Suprapubic skin (tissue), 4 donors: Measurements from ENCODE around the gene FLYWCH1. TPM values are rescaled to one million over a fixed set of nuclear protein-coding genes. Genes with fewer than 3 reads are reported as not detected.
A peak's percentile ranks its signal among the peaks of the same experiment; 100 is the strongest.

ENCODE experiments used
- DNase-seq, 2 donors: peaks; one replicate each; pipeline ENCODE4 v3.0.0-alpha.2; 2019; ENCODE audit warnings: low spot score in 2 of 2
- H3K27ac ChIP-seq: fragments of 200-600 bp; sonication (generic); one replicate; pipeline ENCODE4 v1.5.1; 2019
- H3K27me3 ChIP-seq: fragments of 200-600 bp; sonication (generic); one replicate; pipeline ENCODE4 v1.5.1; 2019
- H3K36me3 ChIP-seq: fragments of 200-600 bp; sonication (generic); one replicate; pipeline ENCODE4 v1.5.1; 2019
- H3K4me1 ChIP-seq: fragments of 200-600 bp; sonication (generic); one replicate; pipeline ENCODE4 v1.5.1; 2019
- H3K4me3 ChIP-seq: fragments of 200-600 bp; sonication (generic); one replicate; pipeline ENCODE4 v1.5.1; 2019; ENCODE audit warnings: mild to moderate bottlenecking
- H3K9me3 ChIP-seq: fragments of 200-600 bp; sonication (generic); one replicate; pipeline ENCODE4 v1.5.1; 2019
- EP300 ChIP-seq: sonication (generic); formaldehyde crosslinking; IDR thresholded peaks from one replicate; pipeline ENCODE4 v1.6.1; 2017; ENCODE audit warnings: antibody characterized with exemption
- POLR2A ChIP-seq, 2 donors: fragments of 450-650 bp; IDR thresholded peaks; one replicate each; pipeline ENCODE4 v1.6.1; 2017; ENCODE audit warnings: antibody characterized with exemption in 2 of 2, mild to moderate bottlenecking in 2 of 2, moderate library complexity in 2 of 2
- POLR2AphosphoS5 ChIP-seq, 3 donors: sonication (generic); formaldehyde crosslinking; IDR thresholded peaks; one replicate each; pipeline ENCODE4 v1.6.1; 2017; ENCODE audit warnings: antibody characterized with exemption in 3 of 3
- WGBS: methylation state at CpG from one replicate; pipeline ENCODE4 v1.1.5; 2018; 5-methylcytosine and 5-hydroxymethylcytosine counted together
- total RNA-seq, 4 donors: library from RNA; depleted of rRNA; stranded (reverse); fragments of >200 nt; gene quantifications; one replicate each; pipeline ENCODE4 v1.1.0, GENCODE V29; 2016
- TF ChIP-seq, protein P1 (sequence below), 2 donors: fragments of 200-600 bp in 1 of 2; fragments of 450-650 bp in 1 of 2; sonication (generic) in 1 of 2; IDR thresholded peaks; one replicate each; pipeline ENCODE4 v1.5.1; 2016 to 2019; ENCODE audit warnings: antibody characterized with exemption in 2 of 2, mild to moderate bottlenecking in 1 of 2, moderate library complexity in 1 of 2

FLYWCH1 gene
- total RNA-seq, 4 donors from 2014 or later, result 32.7 to 81.8 (median 52.1) TPM

DNA sequence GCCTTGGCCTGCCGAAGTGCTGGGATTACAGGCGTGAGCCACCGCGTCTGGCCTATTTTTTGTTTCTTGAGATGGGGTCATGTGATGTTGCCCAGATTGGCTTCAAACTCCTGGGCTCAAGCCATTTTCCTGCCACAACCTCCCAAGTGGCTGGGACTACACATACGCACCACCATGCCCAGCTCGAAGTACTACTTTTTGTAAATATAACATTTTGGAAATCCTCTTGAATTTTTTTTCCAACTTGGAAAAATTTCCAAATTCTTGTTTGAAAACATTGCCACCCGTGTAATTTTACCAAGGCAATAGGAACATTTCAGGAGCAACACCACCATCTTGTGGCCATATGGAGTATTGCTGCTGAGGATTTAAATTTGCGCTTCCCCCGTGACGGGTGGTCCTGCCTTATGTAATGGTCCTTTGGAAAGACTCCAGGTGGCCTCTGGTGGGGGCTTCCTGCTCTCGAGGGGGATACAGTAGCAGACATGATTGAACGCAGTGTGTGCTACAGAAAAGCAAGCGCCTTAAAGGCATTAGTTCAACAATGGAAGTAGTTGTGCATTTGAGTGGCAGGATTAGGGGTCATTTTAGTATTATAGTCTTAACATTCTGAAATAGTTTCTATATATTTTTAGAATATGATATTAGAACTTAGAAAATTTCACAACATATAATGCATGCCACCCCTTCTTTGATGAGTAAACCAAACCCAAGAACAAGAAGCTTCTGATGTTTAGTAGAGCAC is 8.0 kb downstream of the FLYWCH1 start:
- Histone ChIP-seq H3K9me3 (no peaks in the 10 kb centered on the region), H3K27me3 (no peaks in the 10 kb centered on the region), H3K4me1 (peaks cover 22% of the 10 kb centered on the region), H3K27ac (peak overlapping the region; percentile 17), H3K36me3 (peaks cover 7% of the 10 kb centered on the region), H3K4me3 (no peak overlapping the region)
- TF ChIP-seq POLR2AphosphoS5 (IDR thresholded peaks at IDR 0.05), result no peak
- TF ChIP-seq, protein P1, sequence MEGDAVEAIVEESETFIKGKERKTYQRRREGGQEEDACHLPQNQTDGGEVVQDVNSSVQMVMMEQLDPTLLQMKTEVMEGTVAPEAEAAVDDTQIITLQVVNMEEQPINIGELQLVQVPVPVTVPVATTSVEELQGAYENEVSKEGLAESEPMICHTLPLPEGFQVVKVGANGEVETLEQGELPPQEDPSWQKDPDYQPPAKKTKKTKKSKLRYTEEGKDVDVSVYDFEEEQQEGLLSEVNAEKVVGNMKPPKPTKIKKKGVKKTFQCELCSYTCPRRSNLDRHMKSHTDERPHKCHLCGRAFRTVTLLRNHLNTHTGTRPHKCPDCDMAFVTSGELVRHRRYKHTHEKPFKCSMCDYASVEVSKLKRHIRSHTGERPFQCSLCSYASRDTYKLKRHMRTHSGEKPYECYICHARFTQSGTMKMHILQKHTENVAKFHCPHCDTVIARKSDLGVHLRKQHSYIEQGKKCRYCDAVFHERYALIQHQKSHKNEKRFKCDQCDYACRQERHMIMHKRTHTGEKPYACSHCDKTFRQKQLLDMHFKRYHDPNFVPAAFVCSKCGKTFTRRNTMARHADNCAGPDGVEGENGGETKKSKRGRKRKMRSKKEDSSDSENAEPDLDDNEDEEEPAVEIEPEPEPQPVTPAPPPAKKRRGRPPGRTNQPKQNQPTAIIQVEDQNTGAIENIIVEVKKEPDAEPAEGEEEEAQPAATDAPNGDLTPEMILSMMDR (IDR thresholded peaks at IDR 0.05), result peak; percentile 83 to 99
- DNase-seq, result no peak
- 11% methylated on average over 13 of the region's 13 CpGs for WGBS

DNA sequence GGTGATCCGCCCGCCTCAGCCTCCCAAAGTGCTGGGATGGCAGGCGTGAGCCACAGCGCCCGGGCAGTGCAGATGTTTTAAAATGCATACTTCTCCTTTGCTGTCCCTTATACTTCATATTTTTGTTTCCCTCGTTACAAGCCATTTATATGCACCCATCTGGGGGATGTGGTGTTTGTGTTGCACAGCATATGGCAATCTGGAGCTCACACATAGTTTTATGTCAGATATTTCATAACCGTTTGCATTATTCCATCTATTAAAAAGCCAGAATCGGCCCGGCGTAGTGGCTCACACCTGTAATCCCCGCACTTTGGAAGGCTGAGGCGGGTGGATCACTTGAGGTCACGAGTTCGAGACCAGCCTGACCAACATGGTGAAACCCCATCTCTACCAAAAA is 11.8 kb downstream of the FLYWCH1 start:
- TF ChIP-seq EP300 (no peak), POLR2A (IDR thresholded peaks at IDR 0.05) (no peak)
- H3K4me3 ChIP-seq, result no peak overlapping the region
- WGBS, result 94% methylated on average over 14 of the region's 14 CpGs
- no peaks in the 10 kb centered on the region for H3K9me3 ChIP-seq
- H3K4me1 ChIP-seq, result peaks cover 28% of the 10 kb centered on the region
- H3K27ac ChIP-seq, result no peak overlapping the region
- no peaks in the 10 kb centered on the region for H3K27me3 ChIP-seq
- H3K36me3 ChIP-seq, result peaks cover 7% of the 10 kb centered on the region
- no peak for DNase-seq

DNA sequence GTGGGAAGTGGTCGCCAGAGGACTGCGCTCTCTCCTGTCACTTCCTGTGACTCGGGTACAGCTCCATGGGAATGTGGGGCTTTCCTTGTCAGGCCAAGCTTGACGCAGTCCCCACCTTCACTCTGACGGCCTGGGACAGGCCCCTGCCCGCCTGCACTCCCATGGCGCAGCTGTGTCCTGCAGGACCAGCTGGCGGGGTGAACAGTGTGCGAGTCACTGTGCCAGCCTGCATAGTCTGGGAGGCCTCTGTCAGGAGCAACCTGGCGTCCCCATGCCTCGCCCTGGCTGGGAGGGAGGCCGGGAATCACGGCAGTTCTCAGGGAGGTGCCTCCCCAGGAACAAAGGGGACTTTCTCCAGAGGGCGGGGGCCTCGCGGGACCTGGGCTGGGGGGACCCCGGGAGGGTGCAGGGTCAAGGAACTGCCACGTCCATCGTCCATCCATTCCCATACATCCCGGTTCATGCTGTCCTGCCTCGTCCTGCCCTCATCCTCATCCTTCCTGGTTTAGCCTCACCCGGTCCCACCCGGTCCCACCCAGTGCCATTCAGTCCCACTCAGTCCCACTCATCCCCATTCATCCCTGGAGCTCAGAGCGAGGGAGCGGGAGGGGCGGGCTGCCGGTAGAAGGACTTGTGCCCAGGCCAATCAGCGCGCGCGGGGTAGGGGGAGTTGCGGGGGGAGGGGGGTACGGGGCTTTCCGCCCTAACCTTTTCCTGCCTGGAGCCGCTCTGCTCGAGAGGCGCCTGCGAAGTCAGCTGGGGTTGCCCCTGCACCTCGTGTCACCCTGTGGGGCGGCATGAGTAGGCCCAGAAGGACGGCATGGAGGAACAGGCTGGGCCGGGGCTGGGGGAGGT is 13.4 kb downstream of the FLYWCH1 start:
- no peaks in the 10 kb centered on the region for H3K27me3 ChIP-seq
- no peak for DNase-seq
- peaks cover 18% of the 10 kb centered on the region for H3K4me1 ChIP-seq
- 66% methylated on average over 31 of the region's 42 CpGs for WGBS
- peaks cover 16% of the 10 kb centered on the region for H3K36me3 ChIP-seq
- H3K9me3 ChIP-seq, result no peaks in the 10 kb centered on the region
- H3K4me3 ChIP-seq, result no peak overlapping the region
- no peak overlapping the region for H3K27ac ChIP-seq
- no peak for TF ChIP-seq POLR2AphosphoS5 (IDR thresholded peaks at IDR 0.05)
- TF ChIP-seq, protein P1 (IDR thresholded peaks at IDR 0.05), result no peak
- no peak for TF ChIP-seq EP300
- no peak for TF ChIP-seq POLR2A (IDR thresholded peaks at IDR 0.05)

DNA sequence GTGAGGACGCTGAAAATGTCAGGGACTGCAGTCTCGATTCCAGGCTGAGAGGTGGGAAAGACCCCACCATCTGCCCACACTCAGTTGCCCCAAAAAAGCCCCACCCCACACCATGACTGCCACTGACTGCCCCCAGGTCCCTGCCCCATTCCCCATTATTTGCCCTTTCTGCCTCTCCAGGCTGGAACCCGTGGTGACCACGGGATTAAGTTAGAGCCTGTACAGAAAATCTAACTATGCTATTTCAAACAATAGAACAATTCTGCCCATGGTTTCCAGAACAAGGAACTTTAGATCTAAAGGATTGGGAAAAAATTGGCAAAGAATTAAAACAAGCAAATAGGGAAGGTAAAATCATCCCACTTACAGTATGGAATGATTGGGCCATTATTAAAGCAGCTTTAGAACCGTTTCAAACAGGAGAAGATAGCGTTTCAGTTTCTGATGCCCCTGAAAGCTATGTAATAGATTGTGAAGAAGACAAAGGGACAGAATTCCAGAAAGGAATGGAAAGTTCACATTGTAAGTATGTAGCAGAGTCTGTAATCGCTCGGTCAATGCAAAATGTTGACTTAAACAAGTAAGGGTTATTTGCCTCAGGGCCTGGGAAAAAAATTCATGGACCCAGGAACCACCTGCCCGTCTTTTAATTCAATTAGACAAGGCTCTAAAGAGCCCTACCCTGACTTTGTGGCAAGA is 14.4 kb downstream of the FLYWCH1 start:
- Histone ChIP-seq H3K27me3 (no peaks in the 10 kb centered on the region), H3K9me3 (no peaks in the 10 kb centered on the region), H3K4me3 (no peak overlapping the region), H3K4me1 (peaks cover 18% of the 10 kb centered on the region), H3K27ac (no peak overlapping the region), H3K36me3 (peaks cover 26% of the 10 kb centered on the region)
- WGBS, result 69% methylated on average over 9 of the region's 9 CpGs
- TF ChIP-seq POLR2A (IDR thresholded peaks at IDR 0.05), result no peak
- TF ChIP-seq EP300, result no peak
- TF ChIP-seq POLR2AphosphoS5 (IDR thresholded peaks at IDR 0.05), result no peak
- TF ChIP-seq, protein P1 (IDR thresholded peaks at IDR 0.05), result no peak
- DNase-seq, result no peak

DNA sequence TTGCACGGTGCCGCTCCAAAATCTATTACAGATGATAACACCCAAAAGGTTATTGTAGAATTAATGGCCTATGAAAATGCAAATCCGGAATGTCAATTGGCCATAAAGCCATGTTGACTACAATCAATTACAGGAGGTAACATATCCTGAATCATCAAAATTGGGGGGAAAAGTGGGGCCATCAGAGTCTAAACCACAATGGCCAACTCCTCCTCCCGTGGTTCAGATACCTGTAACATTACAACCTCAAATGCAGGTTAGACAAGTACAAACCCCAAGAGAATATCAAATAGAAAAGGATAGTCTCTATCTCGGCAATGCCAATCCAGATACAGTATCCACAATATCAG is 14.9 kb downstream of the FLYWCH1 start:
- H3K4me3 ChIP-seq, result no peak overlapping the region

More for the DNA sequence above, 14.9 kb downstream of the FLYWCH1 start:
- TF ChIP-seq, protein P1 (IDR thresholded peaks at IDR 0.05), result no peak
- no peak for TF ChIP-seq POLR2A (IDR thresholded peaks at IDR 0.05)
- TF ChIP-seq EP300, result no peak
- no peaks in the 10 kb centered on the region for H3K9me3 ChIP-seq
- WGBS, result 75% methylated on average over 5 of the region's 5 CpGs
- DNase-seq, result no peak
- no peaks in the 10 kb centered on the region for H3K27me3 ChIP-seq
- peaks cover 31% of the 10 kb centered on the region for H3K36me3 ChIP-seq
- H3K27ac ChIP-seq, result no peak overlapping the region
- peaks cover 18% of the 10 kb centered on the region for H3K4me1 ChIP-seq
